Measurements from ENCODE around the gene SCUBE3.

Gene SCUBE3

GRCh38 chr6:35168461-35168861 lies 45.3 kb upstream of the SCUBE3 start:
- no peak for DNase-seq (ENCODE audit: low read depth in 1 of 2, low spot score in 1 of 2)
- no peak for TF ChIP-seq SPI1 (IDR thresholded peaks at IDR 0.05; ENCODE audit: borderline replicate concordance, low read depth)
- no peak for TF ChIP-seq POLR2AphosphoS5 (IDR thresholded peaks at IDR 0.05; ENCODE audit: low read depth)
- no peak for TF ChIP-seq GABPA (IDR thresholded peaks at IDR 0.05; ENCODE audit: low read depth)
- no peak for TF ChIP-seq REST (IDR thresholded peaks at IDR 0.05; ENCODE audit: insufficient replicate concordance, low read depth)
- TF ChIP-seq CTCF (IDR thresholded peaks at IDR 0.05; ENCODE audit: insufficient read depth, low read length) = no peak
- Histone ChIP-seq H3K27ac (replicated peaks) (no peak overlapping the region), H3K4me3 (replicated peaks; ENCODE audit: insufficient read depth, low read length) (no peak overlapping the region), H3K27me3 (ENCODE audit: insufficient read depth, poor library complexity, severe bottlenecking) (peaks cover 1% of the 10 kb centered on the region)

GRCh38 chr6:35170166-35170565 lies 43.6 kb upstream of the SCUBE3 start:
- no peak overlapping the region for H3K4me3 ChIP-seq (replicated peaks; ENCODE audit: insufficient read depth, low read length)
- no peak overlapping the region for H3K27ac ChIP-seq (replicated peaks)
- H3K27me3 ChIP-seq (ENCODE audit: insufficient read depth, poor library complexity, severe bottlenecking) = no peaks in the 10 kb centered on the region
- no peak for DNase-seq (ENCODE audit: low read depth in 1 of 2, low spot score in 1 of 2)
- TF ChIP-seq POLR2AphosphoS5 (IDR thresholded peaks at IDR 0.05; ENCODE audit: low read depth) (no peak), CTCF (IDR thresholded peaks at IDR 0.05; ENCODE audit: insufficient read depth, low read length) (no peak), GABPA (IDR thresholded peaks at IDR 0.05; ENCODE audit: low read depth) (no peak), REST (IDR thresholded peaks at IDR 0.05; ENCODE audit: insufficient replicate concordance, low read depth) (no peak), SPI1 (IDR thresholded peaks at IDR 0.05; ENCODE audit: borderline replicate concordance, low read depth) (no peak)

- no peaks in the 10 kb centered on the region for H3K27me3 ChIP-seq (ENCODE audit: insufficient read depth, poor library complexity, severe bottlenecking)
- no peak for TF ChIP-seq POLR2AphosphoS5 (IDR thresholded peaks at IDR 0.05; ENCODE audit: low read depth)
- no peak for TF ChIP-seq CTCF (IDR thresholded peaks at IDR 0.05; ENCODE audit: insufficient read depth, low read length)
- TF ChIP-seq SPI1 (IDR thresholded peaks at IDR 0.05; ENCODE audit: borderline replicate concordance, low read depth) = no peak
- TF ChIP-seq GABPA (IDR thresholded peaks at IDR 0.05; ENCODE audit: low read depth) = no peak
- no peak for TF ChIP-seq REST (IDR thresholded peaks at IDR 0.05; ENCODE audit: insufficient replicate concordance, low read depth)
- H3K4me3 ChIP-seq (replicated peaks; ENCODE audit: insufficient read depth, low read length) = no peak overlapping the region
- H3K27ac ChIP-seq (replicated peaks) = no peak overlapping the region
- DNase-seq (ENCODE audit: low read depth in 1 of 2, low spot score in 1 of 2) = no peak
Measured at GRCh38 chr6:35170891-35171290, 42.9 kb upstream of the SCUBE3 start.

Data from HL-60 (cell line).